GM23338 (cell line): ENCODE results near the gene PTPRC. TPM values are rescaled to one million over a fixed set of nuclear protein-coding genes. Genes with fewer than 3 reads are reported as not detected.

Experiments
- ATAC-seq: fragments of 200-7000 bp; cut with Tn5 transposase; 3 replicates; pipeline ENCODE4 v1.9.1; 2020
- DNase-seq: peaks from one replicate; pipeline ENCODE4 v3.0.0-alpha.2; 2015; ENCODE audit warnings: low spot score
- H2AFZ ChIP-seq: fragments of 200-600 bp; sonication (generic); 2 replicates; pipeline ENCODE4 v1.8.0; 2016; ENCODE audit warnings: antibody characterized with exemption, mild to moderate bottlenecking, moderate library complexity
- H3F3A ChIP-seq: fragments of 200-600 bp; sonication (generic); replicated peaks from 2 replicates; pipeline ENCODE4 v1.8.0; 2017; ENCODE audit warnings: antibody characterized with exemption, mixed run types, low read depth
- H3K27ac ChIP-seq: fragments of 200-600 bp; sonication (generic); 2 replicates; pipeline ENCODE4 v1.6.1; 2016; ENCODE audit warnings: low read depth
- H3K27me3 ChIP-seq: fragments of 200-600 bp; sonication (generic); 2 replicates; pipeline ENCODE4 v1.8.0; 2016; ENCODE audit warnings: mild to moderate bottlenecking, mixed run types, moderate library complexity; ENCODE audit not compliant: insufficient read depth
- H3K36me3 ChIP-seq: fragments of 200-600 bp; sonication (generic); 2 replicates; pipeline ENCODE4 v1.8.0; 2016; ENCODE audit warnings: mild to moderate bottlenecking; ENCODE audit not compliant: insufficient read depth
- H3K4me1 ChIP-seq: fragments of 200-600 bp; sonication (generic); 2 replicates; pipeline ENCODE4 v1.8.0; 2016; ENCODE audit warnings: mild to moderate bottlenecking, moderate library complexity; ENCODE audit not compliant: insufficient read depth
- H3K4me2 ChIP-seq: fragments of 200-600 bp; sonication (generic); 2 replicates; pipeline ENCODE4 v1.7.1; 2017; ENCODE audit warnings: mixed run types
- H3K4me3 ChIP-seq: fragments of 200-600 bp; sonication (generic); 2 replicates; pipeline ENCODE4 v1.6.1; 2016; ENCODE audit warnings: mixed run types
- H3K79me2 ChIP-seq: fragments of 200-600 bp; sonication (generic); replicated peaks from 2 replicates; pipeline ENCODE4 v1.8.0; 2017; ENCODE audit warnings: mild to moderate bottlenecking; ENCODE audit not compliant: insufficient read depth
- H3K9me2 ChIP-seq: fragments of 200-600 bp; sonication (generic); 2 replicates; pipeline ENCODE4 v1.8.0; 2017; ENCODE audit not compliant: insufficient read depth
- H4K20me1 ChIP-seq: fragments of 200-600 bp; sonication (generic); replicated peaks from 2 replicates; pipeline ENCODE4 v1.8.0; 2017; ENCODE audit warnings: mild to moderate bottlenecking; ENCODE audit not compliant: insufficient read depth
- H3K27ac Mint-ChIP-seq: 2 replicates; pipeline ENCODE4 v1.8.0; 2020; ENCODE audit warnings: inconsistent platforms, mild to moderate bottlenecking, moderate library complexity, mixed read lengths
- H3K27me3 Mint-ChIP-seq: 3 replicates; pipeline ENCODE4 v1.8.0; 2022; ENCODE audit warnings: low read depth, mild to moderate bottlenecking, moderate library complexity, mixed read lengths, inconsistent platforms; ENCODE audit not compliant: insufficient read depth, poor library complexity
- H3K36me3 Mint-ChIP-seq: 3 replicates; pipeline ENCODE4 v1.8.0; 2021; ENCODE audit warnings: low read depth, mild to moderate bottlenecking, inconsistent platforms, moderate library complexity, mixed read lengths
- H3K4me1 Mint-ChIP-seq: 3 replicates; pipeline ENCODE4 v1.8.0; 2020; ENCODE audit warnings: mild to moderate bottlenecking, inconsistent platforms, mixed read lengths
- H3K4me3 Mint-ChIP-seq: 3 replicates; pipeline ENCODE4 v1.8.0; 2021; ENCODE audit warnings: moderate library complexity, mild to moderate bottlenecking, inconsistent platforms, mixed read lengths
- H3K9me3 Mint-ChIP-seq: 3 replicates; pipeline ENCODE4 v1.8.0; 2020; ENCODE audit warnings: moderate library complexity, mild to moderate bottlenecking, inconsistent platforms, mixed read lengths
- CREB1 ChIP-seq: fragments of 250-450 bp; sonication (Bioruptor Pico); IDR thresholded peaks from 2 replicates; pipeline ENCODE4 v1.5.0; 2020; ENCODE audit warnings: low read depth, mild to moderate bottlenecking, moderate library complexity
- JUNB ChIP-seq: IDR thresholded peaks from one replicate; pipeline ENCODE4 v1.6.1; 2016; ENCODE audit warnings: antibody characterized with exemption; ENCODE audit not compliant: unreplicated experiment
- NANOG ChIP-seq: IDR thresholded peaks from 2 replicates; pipeline ENCODE4 v1.6.1; 2016; ENCODE audit warnings: antibody characterized with exemption, borderline replicate concordance
- POLR2AphosphoS5 ChIP-seq: IDR thresholded peaks from 2 replicates; pipeline ENCODE4 v1.6.1; 2016; ENCODE audit warnings: antibody characterized with exemption, low read depth
- STAT1 ChIP-seq: IDR thresholded peaks from one replicate; pipeline ENCODE4 v1.6.1; 2016; ENCODE audit warnings: antibody characterized with exemption; ENCODE audit not compliant: unreplicated experiment
- ZNF114 ChIP-seq: fragments of 250-450 bp; sonication (Bioruptor Pico); IDR thresholded peaks from 2 replicates; pipeline ENCODE4 v1.5.0; 2020; ENCODE audit warnings: mild to moderate bottlenecking, moderate library complexity
- ZNF331 ChIP-seq: fragments of 250-450 bp; sonication (Bioruptor Pico); IDR thresholded peaks from 2 replicates; pipeline ENCODE4 v1.5.0; 2020; ENCODE audit warnings: low read depth, mild to moderate bottlenecking, moderate library complexity
- polyA plus RNA-seq: library from polyadenylated mRNA; unstranded; fragments of >200 nt; fragmentation: Nextera tagmentation; extraction: Ambion mirVana; gene quantifications from 2 replicates; pipeline ENCODE4 v1.2.1, GENCODE V29; 2016
- total RNA-seq: library from RNA; depleted of rRNA; stranded (reverse); fragments of >200 nt; shearing (Covaris generic); gene quantifications from 2 replicates; pipeline ENCODE4 v1.2.3, GENCODE V29; 2014
- TF ChIP-seq, protein P1 (sequence below): IDR thresholded peaks from 2 replicates; pipeline ENCODE4 v1.6.1; 2016; ENCODE audit warnings: antibody characterized with exemption
- TF ChIP-seq, protein P2 (sequence below): IDR thresholded peaks from one replicate; pipeline ENCODE4 v1.6.1; 2018; ENCODE audit warnings: antibody characterized with exemption; ENCODE audit not compliant: unreplicated experiment
- TF ChIP-seq, protein P3 (sequence below), 2 experiments: fragments of 200-600 bp in 1 of 2; sonication (generic) in 1 of 2; conservative IDR thresholded peaks; 2 replicates each; pipeline versions ENCODE4 v1.5.1 to v1.6.1; 2016 to 2017; ENCODE audit warnings: antibody characterized with exemption in 2 of 2, low read depth in 2 of 2, mild to moderate bottlenecking in 2 of 2, moderate library complexity in 1 of 2

Gene PTPRC
- total and polyA plus RNA-seq, 2 experiments from 2014 or later: 0.10 to 0.52 TPM

DNA sequence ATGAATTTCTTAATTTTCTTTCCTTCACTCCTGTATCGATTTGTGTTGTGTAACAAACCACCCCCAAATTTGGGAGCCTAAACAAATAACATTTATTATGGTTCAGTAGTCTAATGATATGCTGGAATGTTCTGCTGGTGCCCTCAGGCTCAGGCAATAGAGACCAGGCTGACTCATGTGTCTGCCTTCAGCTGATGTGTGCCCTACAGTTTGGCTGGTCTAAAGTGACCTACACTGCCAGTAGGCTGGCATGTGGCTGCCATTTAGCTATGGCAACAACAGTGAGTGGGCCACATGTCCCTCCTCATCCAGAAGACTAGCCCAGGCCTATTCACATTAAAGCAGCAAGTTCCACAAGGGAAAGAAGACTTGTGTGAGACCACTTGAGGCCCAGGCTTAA is 115.8 kb downstream of the PTPRC start (continued):
- TF ChIP-seq CREB1 (CRISPR knock-in tag) (no peak), ZNF331 (CRISPR knock-in tag) (no peak), POLR2AphosphoS5 (no peak), JUNB (no peak)

DNA sequence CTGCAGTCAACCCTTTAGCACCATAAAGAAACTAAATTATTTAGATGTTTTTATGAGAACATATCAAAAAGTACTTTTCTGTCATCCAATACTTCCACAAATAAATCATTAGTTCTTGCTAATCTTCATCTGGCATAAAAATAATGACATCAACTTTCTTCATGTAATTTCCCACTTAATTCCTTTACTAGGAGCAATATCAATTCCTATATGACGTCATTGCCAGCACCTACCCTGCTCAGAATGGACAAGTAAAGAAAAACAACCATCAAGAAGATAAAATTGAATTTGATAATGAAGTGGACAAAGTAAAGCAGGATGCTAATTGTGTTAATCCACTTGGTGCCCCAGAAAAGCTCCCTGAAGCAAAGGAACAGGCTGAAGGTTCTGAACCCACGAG is 116.9 kb downstream of the PTPRC start:
- ATAC-seq: no peak
- Histone ChIP-seq H3K4me2 (no peak overlapping the region), H3K79me2 (no peaks in the 10 kb centered on the region), H3K27ac (no peak overlapping the region), H3K4me3 (no peak overlapping the region), H3K9me2 (no peaks in the 10 kb centered on the region), H2AFZ (no peak overlapping the region), H3F3A (no peaks in the 10 kb centered on the region), H3K4me1 (no peaks in the 10 kb centered on the region), H3K27me3 (no peaks in the 10 kb centered on the region), H4K20me1 (no peaks in the 10 kb centered on the region), H3K36me3 (no peaks in the 10 kb centered on the region)
- H3K9me3 Mint-ChIP-seq: no peaks in the 10 kb centered on the region
- no peak for TF ChIP-seq ZNF114 (CRISPR knock-in tag)
- TF ChIP-seq, protein P1, sequence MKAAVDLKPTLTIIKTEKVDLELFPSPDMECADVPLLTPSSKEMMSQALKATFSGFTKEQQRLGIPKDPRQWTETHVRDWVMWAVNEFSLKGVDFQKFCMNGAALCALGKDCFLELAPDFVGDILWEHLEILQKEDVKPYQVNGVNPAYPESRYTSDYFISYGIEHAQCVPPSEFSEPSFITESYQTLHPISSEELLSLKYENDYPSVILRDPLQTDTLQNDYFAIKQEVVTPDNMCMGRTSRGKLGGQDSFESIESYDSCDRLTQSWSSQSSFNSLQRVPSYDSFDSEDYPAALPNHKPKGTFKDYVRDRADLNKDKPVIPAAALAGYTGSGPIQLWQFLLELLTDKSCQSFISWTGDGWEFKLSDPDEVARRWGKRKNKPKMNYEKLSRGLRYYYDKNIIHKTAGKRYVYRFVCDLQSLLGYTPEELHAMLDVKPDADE: no peak
- no peak for TF ChIP-seq STAT1
- TF ChIP-seq NANOG: no peak
- TF ChIP-seq CREB1 (CRISPR knock-in tag): no peak
- TF ChIP-seq, protein P2, sequence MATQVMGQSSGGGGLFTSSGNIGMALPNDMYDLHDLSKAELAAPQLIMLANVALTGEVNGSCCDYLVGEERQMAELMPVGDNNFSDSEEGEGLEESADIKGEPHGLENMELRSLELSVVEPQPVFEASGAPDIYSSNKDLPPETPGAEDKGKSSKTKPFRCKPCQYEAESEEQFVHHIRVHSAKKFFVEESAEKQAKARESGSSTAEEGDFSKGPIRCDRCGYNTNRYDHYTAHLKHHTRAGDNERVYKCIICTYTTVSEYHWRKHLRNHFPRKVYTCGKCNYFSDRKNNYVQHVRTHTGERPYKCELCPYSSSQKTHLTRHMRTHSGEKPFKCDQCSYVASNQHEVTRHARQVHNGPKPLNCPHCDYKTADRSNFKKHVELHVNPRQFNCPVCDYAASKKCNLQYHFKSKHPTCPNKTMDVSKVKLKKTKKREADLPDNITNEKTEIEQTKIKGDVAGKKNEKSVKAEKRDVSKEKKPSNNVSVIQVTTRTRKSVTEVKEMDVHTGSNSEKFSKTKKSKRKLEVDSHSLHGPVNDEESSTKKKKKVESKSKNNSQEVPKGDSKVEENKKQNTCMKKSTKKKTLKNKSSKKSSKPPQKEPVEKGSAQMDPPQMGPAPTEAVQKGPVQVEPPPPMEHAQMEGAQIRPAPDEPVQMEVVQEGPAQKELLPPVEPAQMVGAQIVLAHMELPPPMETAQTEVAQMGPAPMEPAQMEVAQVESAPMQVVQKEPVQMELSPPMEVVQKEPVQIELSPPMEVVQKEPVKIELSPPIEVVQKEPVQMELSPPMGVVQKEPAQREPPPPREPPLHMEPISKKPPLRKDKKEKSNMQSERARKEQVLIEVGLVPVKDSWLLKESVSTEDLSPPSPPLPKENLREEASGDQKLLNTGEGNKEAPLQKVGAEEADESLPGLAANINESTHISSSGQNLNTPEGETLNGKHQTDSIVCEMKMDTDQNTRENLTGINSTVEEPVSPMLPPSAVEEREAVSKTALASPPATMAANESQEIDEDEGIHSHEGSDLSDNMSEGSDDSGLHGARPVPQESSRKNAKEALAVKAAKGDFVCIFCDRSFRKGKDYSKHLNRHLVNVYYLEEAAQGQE: no peak
- TF ChIP-seq JUNB: no peak
- TF ChIP-seq POLR2AphosphoS5: no peak
- TF ChIP-seq, protein P3, sequence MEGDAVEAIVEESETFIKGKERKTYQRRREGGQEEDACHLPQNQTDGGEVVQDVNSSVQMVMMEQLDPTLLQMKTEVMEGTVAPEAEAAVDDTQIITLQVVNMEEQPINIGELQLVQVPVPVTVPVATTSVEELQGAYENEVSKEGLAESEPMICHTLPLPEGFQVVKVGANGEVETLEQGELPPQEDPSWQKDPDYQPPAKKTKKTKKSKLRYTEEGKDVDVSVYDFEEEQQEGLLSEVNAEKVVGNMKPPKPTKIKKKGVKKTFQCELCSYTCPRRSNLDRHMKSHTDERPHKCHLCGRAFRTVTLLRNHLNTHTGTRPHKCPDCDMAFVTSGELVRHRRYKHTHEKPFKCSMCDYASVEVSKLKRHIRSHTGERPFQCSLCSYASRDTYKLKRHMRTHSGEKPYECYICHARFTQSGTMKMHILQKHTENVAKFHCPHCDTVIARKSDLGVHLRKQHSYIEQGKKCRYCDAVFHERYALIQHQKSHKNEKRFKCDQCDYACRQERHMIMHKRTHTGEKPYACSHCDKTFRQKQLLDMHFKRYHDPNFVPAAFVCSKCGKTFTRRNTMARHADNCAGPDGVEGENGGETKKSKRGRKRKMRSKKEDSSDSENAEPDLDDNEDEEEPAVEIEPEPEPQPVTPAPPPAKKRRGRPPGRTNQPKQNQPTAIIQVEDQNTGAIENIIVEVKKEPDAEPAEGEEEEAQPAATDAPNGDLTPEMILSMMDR (conservative IDR thresholded peaks at IDR 0.05; ENCODE audit: low read depth in 2 of 2): no peak
- no peaks in the 10 kb centered on the region for H3K27me3 Mint-ChIP-seq
- no peaks in the 10 kb centered on the region for H3K36me3 Mint-ChIP-seq
- DNase-seq: no peak
- peaks cover 5% of the 10 kb centered on the region; the same call in 2 of the 3 replicates for H3K4me1 Mint-ChIP-seq
- no peak overlapping the region for H3K27ac Mint-ChIP-seq
- no peak overlapping the region for H3K4me3 Mint-ChIP-seq
